ENCODE measurements around the gene SPINK14.

SPINK14 gene

GRCh38 chr5:148221508-148221907 is 53.2 kb downstream of the SPINK14 start:
- 84 to 87% methylated on average over 4 to 5 of the region's 6 CpGs for WGBS, 2 experiments
- no peak overlapping the region for H3K4me3 ChIP-seq (ENCODE audit: insufficient read depth, low read depth, low read length)
- H3K27ac ChIP-seq (ENCODE audit: insufficient read depth, low read depth, low read length, poor library complexity, severe bottlenecking): no peak overlapping the region
- H3K9me3 ChIP-seq (ENCODE audit: control insufficient read depth, low read length): no peaks in the 10 kb centered on the region
- H3K36me3 ChIP-seq (ENCODE audit: control insufficient read depth, insufficient read depth, low read length): no peaks in the 10 kb centered on the region
- H3K4me1 ChIP-seq (ENCODE audit: control insufficient read depth, insufficient read depth, low read length): no peaks in the 10 kb centered on the region
- no peaks in the 10 kb centered on the region for H3K27me3 ChIP-seq (ENCODE audit: control insufficient read depth, insufficient read depth, low read length, poor library complexity, severe bottlenecking)

- 85 to 100% methylated on average over 1 to 2 of the region's 2 CpGs for WGBS, 2 experiments
- H3K9me3 ChIP-seq (ENCODE audit: control insufficient read depth, low read length): no peaks in the 10 kb centered on the region
Measured at GRCh38 chr5:148224117-148224742, 55.9 kb downstream of the SPINK14 start.

More at GRCh38 chr5:148224117-148224742, 55.9 kb downstream of the SPINK14 start:
- Histone ChIP-seq H3K4me1 (ENCODE audit: control insufficient read depth, insufficient read depth, low read length) (no peaks in the 10 kb centered on the region), H3K27me3 (ENCODE audit: control insufficient read depth, insufficient read depth, low read length, poor library complexity, severe bottlenecking) (no peaks in the 10 kb centered on the region), H3K27ac (ENCODE audit: insufficient read depth, low read depth, low read length, poor library complexity, severe bottlenecking) (no peak overlapping the region), H3K36me3 (ENCODE audit: control insufficient read depth, insufficient read depth, low read length) (no peaks in the 10 kb centered on the region), H3K4me3 (ENCODE audit: insufficient read depth, low read depth, low read length) (no peak overlapping the region)
